Osteocyte (in vitro differentiated cells): ENCODE data around the gene PUS7. TPM values are rescaled to one million over a fixed set of nuclear protein-coding genes. Genes with fewer than 3 reads are reported as not detected.
"Not testable (repeated sequence)": the region's sequence is repeated elsewhere in the genome, so short reads cannot be mapped to it uniquely, and the experiment has no call there.

ENCODE experiments used
- DNase-seq: peaks from one replicate; pipeline ENCODE4 v3.0.0; 2021; ENCODE audit warnings: mixed read lengths; ENCODE audit not compliant: unreplicated experiment; ENCODE audit errors: extremely low spot score
- H3K27ac Mint-ChIP-seq: one replicate; pipeline ENCODE4 v1.8.0; 2021; ENCODE audit warnings: mild to moderate bottlenecking, mixed read lengths; ENCODE audit not compliant: unreplicated experiment
- H3K27me3 Mint-ChIP-seq: one replicate; pipeline ENCODE4 v1.8.0; 2021; ENCODE audit warnings: mixed read lengths; ENCODE audit not compliant: unreplicated experiment
- H3K36me3 Mint-ChIP-seq: one replicate; pipeline ENCODE4 v1.8.0; 2021; ENCODE audit warnings: mixed read lengths; ENCODE audit not compliant: unreplicated experiment
- H3K4me1 Mint-ChIP-seq: one replicate; pipeline ENCODE4 v1.8.0; 2021; ENCODE audit warnings: mixed read lengths; ENCODE audit not compliant: unreplicated experiment
- H3K4me3 Mint-ChIP-seq: one replicate; pipeline ENCODE4 v1.8.0; 2021; ENCODE audit warnings: mild to moderate bottlenecking, moderate library complexity, mixed read lengths; ENCODE audit not compliant: unreplicated experiment
- H3K9me3 Mint-ChIP-seq: one replicate; pipeline ENCODE4 v1.8.0; 2021; ENCODE audit warnings: mixed read lengths; ENCODE audit not compliant: unreplicated experiment
- CTCF ChIP-seq: fragments of 200-600 bp; sonication (generic); IDR thresholded peaks from 2 replicates; pipeline ENCODE4 v1.5.0; 2021; ENCODE audit warnings: antibody characterized with exemption, mild to moderate bottlenecking, moderate library complexity
- total RNA-seq: library from RNA; stranded (reverse); gene quantifications from 2 replicates; pipeline ENCODE4 v1.2.1, GENCODE V29; 2021

PUS7 gene
- total RNA-seq, 1 donor from 2014 or later: 18.5 TPM

- H3K27me3 Mint-ChIP-seq: no peaks in the 10 kb centered on the region
- no peak for DNase-seq
- H3K4me3 Mint-ChIP-seq: peak overlapping the region; percentile 27
- H3K27ac Mint-ChIP-seq: peak overlapping the region; percentile 91
- TF ChIP-seq CTCF: no peak
- H3K36me3 Mint-ChIP-seq: peaks cover 14% of the 10 kb centered on the region
- peaks cover 37% of the 10 kb centered on the region for H3K4me1 Mint-ChIP-seq
- no peaks in the 10 kb centered on the region for H3K9me3 Mint-ChIP-seq
Observed at GRCh38 chr7:105454921-105455320, 67.2 kb downstream of the PUS7 start.

- H3K9me3 Mint-ChIP-seq: no peaks in the 10 kb centered on the region
- DNase-seq: no peak
- H3K4me1 Mint-ChIP-seq: peaks cover 37% of the 10 kb centered on the region
- H3K27me3 Mint-ChIP-seq: no peaks in the 10 kb centered on the region
- TF ChIP-seq CTCF: no peak
- H3K4me3 Mint-ChIP-seq: no peak overlapping the region
- peaks cover 14% of the 10 kb centered on the region for H3K36me3 Mint-ChIP-seq
- H3K27ac Mint-ChIP-seq: peak overlapping the region; percentile 91
Observed at GRCh38 chr7:105454095-105454747, 67.8 kb downstream of the PUS7 start.

- Mint-ChIP-seq H3K36me3 (peaks cover 3% of the 10 kb centered on the region), H3K9me3 (no peaks in the 10 kb centered on the region), H3K27me3 (no peaks in the 10 kb centered on the region), H3K4me1 (peaks cover 37% of the 10 kb centered on the region), H3K27ac (peak overlapping the region; percentile 46), H3K4me3 (no peak overlapping the region)
- no peak for DNase-seq
- no peak for TF ChIP-seq CTCF
Observed at GRCh38 chr7:105452085-105452484, 70.0 kb downstream of the PUS7 start.

- not testable (repeated sequence) for H3K9me3 Mint-ChIP-seq, H3K36me3 Mint-ChIP-seq, H3K27ac Mint-ChIP-seq, H3K4me3 Mint-ChIP-seq, H3K27me3 Mint-ChIP-seq, DNase-seq
- H3K4me1 Mint-ChIP-seq: peaks cover 37% of the 10 kb centered on the region
Observed at GRCh38 chr7:105450870-105451269, 71.2 kb downstream of the PUS7 start.

GRCh38 chr7:105450177-105450861 lies 71.8 kb downstream of the PUS7 start:
- no peaks in the 10 kb centered on the region for H3K36me3 Mint-ChIP-seq
- TF ChIP-seq CTCF: no peak
- H3K27me3 Mint-ChIP-seq: no peaks in the 10 kb centered on the region
- DNase-seq: no peak
- H3K9me3 Mint-ChIP-seq: no peaks in the 10 kb centered on the region
- no peak overlapping the region for H3K27ac Mint-ChIP-seq
- H3K4me3 Mint-ChIP-seq: no peak overlapping the region
- H3K4me1 Mint-ChIP-seq: peaks cover 37% of the 10 kb centered on the region
